ENCODE data around the gene APOL1.

- TF ChIP-seq POLR2A (IDR thresholded peaks at IDR 0.05), result no peak
- TF ChIP-seq, protein P1, sequence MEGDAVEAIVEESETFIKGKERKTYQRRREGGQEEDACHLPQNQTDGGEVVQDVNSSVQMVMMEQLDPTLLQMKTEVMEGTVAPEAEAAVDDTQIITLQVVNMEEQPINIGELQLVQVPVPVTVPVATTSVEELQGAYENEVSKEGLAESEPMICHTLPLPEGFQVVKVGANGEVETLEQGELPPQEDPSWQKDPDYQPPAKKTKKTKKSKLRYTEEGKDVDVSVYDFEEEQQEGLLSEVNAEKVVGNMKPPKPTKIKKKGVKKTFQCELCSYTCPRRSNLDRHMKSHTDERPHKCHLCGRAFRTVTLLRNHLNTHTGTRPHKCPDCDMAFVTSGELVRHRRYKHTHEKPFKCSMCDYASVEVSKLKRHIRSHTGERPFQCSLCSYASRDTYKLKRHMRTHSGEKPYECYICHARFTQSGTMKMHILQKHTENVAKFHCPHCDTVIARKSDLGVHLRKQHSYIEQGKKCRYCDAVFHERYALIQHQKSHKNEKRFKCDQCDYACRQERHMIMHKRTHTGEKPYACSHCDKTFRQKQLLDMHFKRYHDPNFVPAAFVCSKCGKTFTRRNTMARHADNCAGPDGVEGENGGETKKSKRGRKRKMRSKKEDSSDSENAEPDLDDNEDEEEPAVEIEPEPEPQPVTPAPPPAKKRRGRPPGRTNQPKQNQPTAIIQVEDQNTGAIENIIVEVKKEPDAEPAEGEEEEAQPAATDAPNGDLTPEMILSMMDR (IDR thresholded peaks at IDR 0.05 in 4 of 5, conservative IDR thresholded peaks at IDR 0.05 in 1 of 5), result no peak
Measured at GRCh38 chr22:36303874-36304273, 50.9 kb downstream of the APOL1 start.

All from gastrocnemius medialis (tissue), 4 donors.